Activated CD4-positive, alpha-beta T cell treated with anti-CD3 and anti-CD28 coated beads for 1 hour (primary cell): ENCODE data around the gene SOX12.
"Not testable (repeated sequence)": the region's sequence is repeated elsewhere in the genome, so short reads cannot be mapped to it uniquely, and the experiment has no call there.

Source experiments
- DNase-seq: peaks from one replicate; pipeline ENCODE4 v3.0.0-alpha.2; 2020

Gene SOX12

GRCh38 chr20:363319-364078, 38.1 kb downstream of the SOX12 start:
- no peak for DNase-seq

DNA sequence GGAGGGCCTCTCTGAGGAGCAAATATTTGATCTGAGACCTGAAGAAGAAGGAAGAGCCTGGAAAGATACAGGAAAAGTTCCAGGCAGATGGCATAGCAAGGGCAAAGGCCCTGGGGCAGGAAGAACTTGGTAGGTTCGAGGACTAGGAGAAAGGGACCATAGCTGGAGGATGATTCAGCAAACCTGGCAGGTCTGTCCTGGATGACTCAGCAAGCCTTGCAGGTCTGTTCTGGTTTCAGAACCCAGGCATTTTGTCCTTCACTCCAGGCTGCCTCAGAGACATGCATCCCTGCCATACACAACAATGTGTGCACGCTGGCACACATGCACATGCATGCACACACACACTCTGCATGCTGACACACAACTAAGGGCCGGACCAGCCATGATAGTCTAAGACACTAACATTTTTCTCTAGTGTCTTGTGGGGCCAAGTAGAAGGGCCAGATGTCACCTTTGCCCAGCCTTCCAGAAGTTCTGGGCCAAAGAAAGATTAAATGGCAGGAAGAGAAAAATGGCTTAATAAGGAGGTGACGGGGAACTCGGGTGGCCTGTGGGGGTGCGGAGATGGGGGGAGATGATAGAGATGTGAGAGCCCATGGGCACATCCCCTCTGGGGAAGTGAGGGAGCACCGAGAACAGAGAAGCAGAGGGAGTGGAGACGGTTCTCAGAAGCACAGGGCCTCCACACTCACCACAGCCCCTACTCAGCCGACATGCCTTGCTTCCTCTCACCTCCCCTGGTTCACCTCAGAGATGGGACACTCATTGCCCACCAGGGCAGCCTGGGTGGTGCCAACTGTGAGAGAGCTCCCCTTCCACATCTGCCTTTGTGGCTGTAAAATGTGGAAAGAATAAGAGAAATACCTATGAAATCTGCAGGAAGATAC, 39.8 kb downstream of the SOX12 start:
- DNase-seq: no peak

- DNase-seq: no peak
These were observed 40.8 kb downstream of the SOX12 start for GRCh38 chr20:366041-366718.

GRCh38 chr20:366719-367485, 41.5 kb downstream of the SOX12 start:
- DNase-seq: no peak

DNA sequence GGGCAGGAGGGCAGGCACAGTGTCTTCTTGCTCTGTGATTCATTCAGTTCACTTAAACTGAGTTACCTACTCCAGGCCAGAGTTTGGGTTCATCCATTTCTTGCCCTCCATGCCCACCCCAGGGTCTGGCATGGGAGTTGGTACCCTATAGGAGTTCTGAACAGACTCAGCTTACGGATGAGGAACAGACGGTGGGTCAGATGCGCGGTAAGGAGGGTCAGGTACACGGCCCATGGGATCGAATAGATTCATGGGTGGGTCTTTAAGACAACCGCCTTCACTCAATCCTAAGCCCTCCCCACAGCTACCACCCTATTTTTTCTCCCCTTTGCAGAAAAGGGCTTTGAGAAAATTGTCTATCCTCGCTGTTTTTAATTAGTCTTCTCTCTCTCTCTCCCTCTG, 42.1 kb downstream of the SOX12 start:
- no peak for DNase-seq

GRCh38 chr20:368915-369314, 43.6 kb downstream of the SOX12 start:
- no peak for DNase-seq

DNA sequence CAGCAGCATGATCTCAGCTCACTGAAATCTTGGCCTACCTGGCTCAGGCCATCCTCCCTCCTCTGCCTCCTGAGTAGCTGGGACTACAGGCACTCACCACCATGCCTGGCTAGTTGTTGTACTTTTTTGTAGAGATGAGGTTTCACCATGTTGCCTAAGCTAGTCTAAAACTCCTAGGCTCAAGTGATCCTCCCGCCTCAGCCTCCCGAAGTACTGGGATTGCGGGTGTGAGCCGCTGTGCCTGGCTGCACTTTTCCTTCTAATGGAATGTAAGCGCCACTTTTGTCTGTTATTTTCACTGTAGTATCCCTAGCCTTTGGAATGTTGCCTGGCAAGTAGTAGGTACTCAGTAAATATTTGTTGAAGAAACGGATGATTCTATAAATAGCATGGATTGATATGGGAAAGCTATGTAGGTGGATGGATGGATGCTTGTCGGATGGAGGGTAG, 44.8 kb downstream of the SOX12 start:
- DNase-seq: no peak

DNA sequence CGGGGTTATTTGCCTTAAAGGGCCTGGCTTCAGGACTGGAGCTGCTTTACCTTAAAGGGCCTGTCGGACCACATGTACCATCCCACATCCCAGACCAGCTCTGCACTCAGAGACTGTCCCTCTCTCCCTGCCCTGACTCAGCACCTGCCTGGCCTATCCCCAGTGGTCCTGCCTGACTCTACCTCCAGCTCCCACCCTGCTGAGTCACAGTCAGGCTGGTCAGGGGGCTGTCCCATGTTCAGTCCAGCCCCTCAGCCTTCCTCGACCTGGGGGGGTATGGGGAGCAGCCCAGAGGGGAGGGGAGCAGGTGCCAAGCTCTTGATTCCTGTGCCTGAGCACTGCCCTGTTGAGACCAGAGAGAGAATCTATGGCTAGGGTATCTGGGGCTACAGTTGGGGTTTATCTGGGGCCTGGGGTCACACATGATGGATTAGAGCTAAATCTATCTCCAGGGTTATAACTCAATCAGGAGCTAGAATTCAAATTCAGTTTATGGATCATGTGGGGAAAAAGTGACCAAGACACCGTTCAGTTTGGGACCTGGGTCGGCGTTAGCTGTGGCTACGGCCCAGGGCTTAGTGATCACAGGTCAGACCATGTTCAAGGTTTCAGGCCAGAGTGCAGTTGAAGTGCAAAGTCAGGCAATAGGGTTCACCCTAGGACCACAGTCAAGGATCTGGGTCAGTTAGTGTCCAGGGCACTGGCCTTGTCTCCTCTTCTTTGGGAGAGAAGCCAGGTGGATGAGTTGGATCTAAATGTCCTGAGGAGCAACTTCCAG, 45.8 kb downstream of the SOX12 start:
- DNase-seq: no peak

GRCh38 chr20:371755-372542, 46.6 kb downstream of the SOX12 start:
- DNase-seq: no peak

- not testable (repeated sequence) for DNase-seq
These were observed 47.3 kb downstream of the SOX12 start for GRCh38 chr20:372543-373082.

DNA sequence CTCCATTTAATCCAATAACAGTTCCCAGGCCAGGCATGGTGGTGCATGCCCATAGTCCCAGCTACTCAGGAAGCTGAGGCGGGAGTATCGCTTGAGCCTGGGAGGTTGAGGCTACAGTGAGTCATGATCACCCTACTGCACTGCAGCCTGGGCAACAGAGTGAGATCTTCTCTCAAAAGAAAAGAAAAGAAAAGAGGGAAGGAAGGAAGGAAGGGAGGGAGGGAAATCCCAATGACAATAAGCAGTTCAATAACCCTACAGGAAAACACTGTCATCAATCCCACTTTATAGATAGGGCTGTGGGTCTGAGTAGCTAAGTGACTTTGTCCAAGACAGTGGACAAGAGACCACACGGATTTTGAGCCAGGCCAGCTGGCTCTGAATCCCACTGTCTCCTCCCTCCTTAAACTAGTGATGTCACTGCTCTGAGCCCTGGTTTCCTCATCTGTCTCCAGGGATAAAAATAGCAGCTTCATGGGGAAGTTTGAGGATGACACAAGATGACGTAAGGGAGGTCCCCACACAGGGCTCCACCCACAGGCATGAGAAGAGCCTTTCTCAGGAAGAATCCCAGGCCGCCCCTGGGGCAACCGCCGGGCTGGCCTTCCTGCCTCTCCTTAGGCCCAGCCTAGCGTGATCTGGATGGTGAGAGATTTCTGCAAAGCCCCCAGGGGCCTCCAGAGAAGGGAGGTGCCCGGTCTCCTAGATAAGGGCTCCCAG, 48.0 kb downstream of the SOX12 start:
- DNase-seq: no peak

- DNase-seq: no peak
These were observed 50.0 kb downstream of the SOX12 start for GRCh38 chr20:375265-375889.

GRCh38 chr20:376089-376488, 50.7 kb downstream of the SOX12 start:
- DNase-seq: no peak

DNA sequence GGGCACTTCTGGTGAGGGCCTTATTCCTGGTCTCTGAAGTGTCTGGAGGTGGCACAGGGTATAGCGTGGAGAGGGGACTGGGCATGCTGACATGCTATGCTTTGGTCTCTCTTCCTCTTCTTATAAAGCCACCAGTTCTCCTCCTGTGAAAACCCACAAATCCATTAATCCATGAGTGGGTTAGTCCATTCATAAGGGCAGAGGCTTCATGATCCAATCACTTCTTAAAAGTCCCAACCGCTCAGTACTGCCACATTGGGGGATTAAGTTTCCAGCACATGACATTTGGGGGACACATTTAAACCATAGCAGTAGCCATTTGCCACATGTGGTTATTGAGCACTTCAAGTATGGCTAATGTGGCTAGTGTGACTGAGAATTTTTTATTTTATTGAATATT, 51.4 kb downstream of the SOX12 start:
- no peak for DNase-seq

DNA sequence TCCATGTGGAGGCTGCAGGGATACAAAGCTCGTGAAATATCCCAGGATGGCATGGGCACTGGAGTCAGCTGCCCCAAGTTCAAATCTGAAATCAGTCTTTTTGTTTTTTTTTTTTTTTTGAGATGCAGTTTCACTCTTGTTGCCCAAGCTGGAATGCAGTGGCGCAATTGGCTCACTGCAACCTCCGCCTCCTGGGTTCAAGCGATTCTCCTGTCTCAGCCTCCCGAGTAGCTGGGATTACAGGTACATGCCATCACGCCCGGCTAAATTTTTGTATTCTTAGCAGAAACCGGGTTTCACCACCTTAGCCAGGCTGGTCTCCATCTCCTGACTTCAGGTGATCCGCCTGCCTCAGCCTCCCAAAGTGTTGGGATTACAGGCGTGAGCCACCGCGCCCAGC, 52.2 kb downstream of the SOX12 start:
- not testable (repeated sequence) for DNase-seq

GRCh38 chr20:378961-379336, 53.6 kb downstream of the SOX12 start:
- DNase-seq: no peak
